ENCODE measurements around the gene ADCY10.

DNA sequence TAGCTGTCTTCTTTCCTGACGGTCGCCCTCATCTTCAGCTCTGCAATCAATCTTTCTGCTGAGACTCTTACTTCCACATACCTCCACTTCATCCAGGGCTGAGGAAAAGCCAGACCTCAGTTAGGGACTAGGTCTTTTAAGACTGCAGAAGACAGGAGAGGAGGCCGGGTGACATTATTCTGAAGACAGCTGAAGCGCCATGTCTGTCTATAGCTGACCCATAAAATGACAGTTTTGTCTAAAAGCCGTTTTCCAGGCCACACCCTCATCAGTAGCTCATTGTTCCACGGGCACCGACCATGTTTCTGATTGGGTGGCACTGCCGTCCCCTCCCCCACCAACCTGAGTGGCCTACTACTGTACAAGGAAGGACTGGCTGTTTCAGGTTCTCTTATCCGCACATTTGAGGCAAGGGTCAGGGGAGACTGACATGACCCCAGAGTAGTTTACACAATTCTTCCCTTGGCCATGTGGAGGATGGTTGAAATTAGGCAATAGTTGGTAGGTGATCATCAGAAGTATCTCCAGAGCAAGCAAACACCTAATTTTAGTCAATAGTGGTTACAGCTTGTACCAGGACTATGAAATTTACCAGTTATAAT, at the start of gene ADCY10:
- TF ChIP-seq, protein P1, sequence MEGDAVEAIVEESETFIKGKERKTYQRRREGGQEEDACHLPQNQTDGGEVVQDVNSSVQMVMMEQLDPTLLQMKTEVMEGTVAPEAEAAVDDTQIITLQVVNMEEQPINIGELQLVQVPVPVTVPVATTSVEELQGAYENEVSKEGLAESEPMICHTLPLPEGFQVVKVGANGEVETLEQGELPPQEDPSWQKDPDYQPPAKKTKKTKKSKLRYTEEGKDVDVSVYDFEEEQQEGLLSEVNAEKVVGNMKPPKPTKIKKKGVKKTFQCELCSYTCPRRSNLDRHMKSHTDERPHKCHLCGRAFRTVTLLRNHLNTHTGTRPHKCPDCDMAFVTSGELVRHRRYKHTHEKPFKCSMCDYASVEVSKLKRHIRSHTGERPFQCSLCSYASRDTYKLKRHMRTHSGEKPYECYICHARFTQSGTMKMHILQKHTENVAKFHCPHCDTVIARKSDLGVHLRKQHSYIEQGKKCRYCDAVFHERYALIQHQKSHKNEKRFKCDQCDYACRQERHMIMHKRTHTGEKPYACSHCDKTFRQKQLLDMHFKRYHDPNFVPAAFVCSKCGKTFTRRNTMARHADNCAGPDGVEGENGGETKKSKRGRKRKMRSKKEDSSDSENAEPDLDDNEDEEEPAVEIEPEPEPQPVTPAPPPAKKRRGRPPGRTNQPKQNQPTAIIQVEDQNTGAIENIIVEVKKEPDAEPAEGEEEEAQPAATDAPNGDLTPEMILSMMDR (IDR thresholded peaks at IDR 0.05) = no peak
- TF ChIP-seq POLR2A (IDR thresholded peaks at IDR 0.05) = no peak

Data from Peyer's patch (tissue), 4 donors.